ENCODE results near the gene ST6GALNAC4. TPM values are rescaled to one million over a fixed set of nuclear protein-coding genes. Genes with fewer than 3 reads are reported as not detected.

Gene ST6GALNAC4
- total RNA-seq, 1 donor from 2014 or later = 23.5 TPM

DNA sequence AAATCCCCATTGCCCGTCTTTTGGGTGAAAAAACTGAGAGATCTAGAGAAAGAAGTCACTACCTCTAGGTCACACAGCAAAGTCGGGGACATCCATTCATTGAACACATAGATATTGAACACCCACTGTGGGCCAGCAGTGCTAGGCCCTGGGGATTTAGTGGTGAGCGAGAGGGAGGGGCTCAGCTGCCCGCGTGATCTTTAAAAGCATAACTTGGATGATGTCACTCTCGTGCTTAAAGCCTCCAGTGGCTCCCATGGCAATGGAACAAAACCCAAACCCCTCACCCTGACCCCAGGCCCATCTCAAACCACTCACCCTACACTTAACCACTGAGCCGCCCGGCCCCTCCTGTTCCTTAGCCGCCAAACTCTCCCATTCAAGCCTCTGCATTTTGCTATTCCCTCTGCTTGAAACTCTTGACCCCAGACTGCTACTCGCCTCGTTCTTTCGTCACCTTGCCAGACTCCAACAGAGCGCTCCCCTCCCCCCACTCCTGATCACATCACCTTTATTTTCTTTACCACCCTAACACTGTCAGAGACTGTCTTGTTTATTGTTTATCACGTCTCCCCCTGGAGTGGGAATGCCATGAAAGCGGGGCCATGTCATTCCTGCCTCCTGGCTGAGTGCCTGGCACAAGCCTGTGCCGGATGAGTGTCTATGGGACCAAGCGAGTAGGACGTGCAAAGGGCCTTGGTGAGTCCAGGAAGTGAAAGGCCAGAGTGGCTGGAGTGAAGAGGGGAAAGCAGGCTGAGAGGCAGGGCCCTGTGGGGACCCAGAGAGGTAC is 14.4 kb upstream of the ST6GALNAC4 start:
- peak overlapping the region in 2 of 3 donors; percentile 35 to 54 for H3K4me3 ChIP-seq (ENCODE audit: low read length in 3 of 3)
- H3K9me3 ChIP-seq (ENCODE audit: control insufficient read depth in 3 of 3, low read length in 3 of 3) = no peaks in the 10 kb centered on the region
- H3K27ac ChIP-seq (ENCODE audit: low read depth, low read length) = peak overlapping the region; percentile 19
- peaks cover 42 to 55% (median 44%) of the 10 kb centered on the region in 3 donors for H3K27me3 ChIP-seq (ENCODE audit: control insufficient read depth in 3 of 3, insufficient read depth in 3 of 3, low read length in 3 of 3)
- H3K4me1 ChIP-seq (ENCODE audit: control insufficient read depth in 3 of 3, insufficient read depth in 3 of 3, low read length in 3 of 3) = peaks cover 16 to 29% (median 26%) of the 10 kb centered on the region in 3 donors
- H3K9ac ChIP-seq (ENCODE audit: low read depth in 1 of 3, low read length in 3 of 3) = peak overlapping the region in 1 of 3 donors; percentile 32
- H3K36me3 ChIP-seq (ENCODE audit: control insufficient read depth in 3 of 3, insufficient read depth in 3 of 3, low read length in 3 of 3) = peaks cover 0 to 4% (median 2%) of the 10 kb centered on the region in 3 donors

DNA sequence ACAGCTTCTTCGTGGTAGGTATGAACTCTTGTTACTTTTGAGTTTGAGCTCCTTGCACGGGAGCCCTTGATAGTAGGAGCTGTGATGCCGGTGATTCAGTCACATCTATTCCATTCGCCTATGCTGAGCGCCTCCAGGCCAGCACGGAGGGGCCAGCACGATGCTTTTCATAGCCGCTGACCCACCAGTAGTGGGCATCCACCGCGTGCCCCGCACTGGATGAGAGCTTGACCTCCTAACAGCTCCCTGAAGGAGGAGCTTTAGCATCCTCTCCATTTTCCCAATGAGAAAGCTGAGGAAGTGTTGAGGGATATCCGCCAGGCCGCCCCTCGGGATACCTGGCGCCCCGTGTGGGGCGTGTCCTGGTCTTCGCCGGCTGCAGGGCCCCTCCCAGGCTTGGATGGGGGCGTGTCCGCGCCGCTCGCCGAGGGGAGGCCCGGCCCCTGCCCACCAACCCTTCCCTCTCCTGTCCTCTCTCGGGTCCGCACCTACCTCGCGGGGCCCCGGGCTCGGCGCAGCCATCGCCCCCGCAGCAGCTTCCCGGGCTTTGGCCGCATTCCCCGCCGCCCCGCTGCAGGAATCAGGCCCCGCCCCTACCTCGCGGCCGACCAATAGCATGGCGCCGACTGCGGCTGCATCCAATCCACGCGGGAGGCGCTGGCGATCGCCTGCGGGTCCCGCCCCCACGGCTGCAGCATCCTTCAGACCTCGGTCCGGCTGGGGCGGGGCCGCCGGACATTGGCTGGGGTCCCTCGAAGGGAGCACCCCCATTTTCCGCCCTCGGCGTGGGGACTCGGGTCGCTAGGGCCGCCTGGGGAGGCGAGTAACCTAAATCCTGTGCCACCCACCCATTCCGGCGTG is 13.6 kb upstream of the ST6GALNAC4 start, which contains the start of gene PIP5KL1:
PIP5KL1 (minus strand) TSS at position 547 of the 861 bp plus-strand sequence; CDS start at position 522, 25 bp downstream.
- peaks cover 42 to 61% (median 44%) of the 10 kb centered on the region in 3 donors for H3K27me3 ChIP-seq (ENCODE audit: control insufficient read depth in 3 of 3, insufficient read depth in 3 of 3, low read length in 3 of 3)
- H3K36me3 ChIP-seq (ENCODE audit: control insufficient read depth in 3 of 3, insufficient read depth in 3 of 3, low read length in 3 of 3) = peaks cover 0 to 3% (median 2%) of the 10 kb centered on the region in 3 donors
- H3K9ac ChIP-seq (ENCODE audit: low read depth in 1 of 3, low read length in 3 of 3) = peak within 1 kb of the TSS in 1 of 3 donors; percentile 32
- H3K27ac ChIP-seq (ENCODE audit: low read depth, low read length) = peak within 1 kb of the TSS; percentile 19
- H3K4me3 ChIP-seq (ENCODE audit: low read length in 3 of 3) = peak within 1 kb of the TSS in 2 of 3 donors; percentile 54 to 60
- peaks cover 9 to 20% (median 19%) of the 10 kb centered on the region in 3 donors for H3K4me1 ChIP-seq (ENCODE audit: control insufficient read depth in 3 of 3, insufficient read depth in 3 of 3, low read length in 3 of 3)
- H3K9me3 ChIP-seq (ENCODE audit: control insufficient read depth in 3 of 3, low read length in 3 of 3) = no peaks in the 10 kb centered on the region

- peaks cover 44 to 67% (median 47%) of the 10 kb centered on the region in 3 donors for H3K27me3 ChIP-seq (ENCODE audit: control insufficient read depth in 3 of 3, insufficient read depth in 3 of 3, low read length in 3 of 3)
- no peak overlapping the region for H3K27ac ChIP-seq (ENCODE audit: low read depth, low read length)
- no peaks in the 10 kb centered on the region for H3K36me3 ChIP-seq (ENCODE audit: control insufficient read depth in 3 of 3, insufficient read depth in 3 of 3, low read length in 3 of 3)
Observed at GRCh38 chr9:127929625-127929979, 12.8 kb upstream of the ST6GALNAC4 start.

GRCh38 chr9:127928676-127929624 is 12.1 kb upstream of the ST6GALNAC4 start:
- H3K36me3 ChIP-seq (ENCODE audit: control insufficient read depth in 3 of 3, insufficient read depth in 3 of 3, low read length in 3 of 3) = no peaks in the 10 kb centered on the region
- no peaks in the 10 kb centered on the region for H3K9me3 ChIP-seq (ENCODE audit: control insufficient read depth in 3 of 3, low read length in 3 of 3)
- no peak overlapping the region for H3K27ac ChIP-seq (ENCODE audit: low read depth, low read length)
- H3K27me3 ChIP-seq (ENCODE audit: control insufficient read depth in 3 of 3, insufficient read depth in 3 of 3, low read length in 3 of 3) = peaks cover 45 to 69% (median 47%) of the 10 kb centered on the region in 3 donors
- H3K9ac ChIP-seq (ENCODE audit: low read depth in 1 of 3, low read length in 3 of 3) = no peak overlapping the region
- H3K4me3 ChIP-seq (ENCODE audit: low read length in 3 of 3) = no peak overlapping the region
- H3K4me1 ChIP-seq (ENCODE audit: control insufficient read depth in 3 of 3, insufficient read depth in 3 of 3, low read length in 3 of 3) = peaks cover 9 to 19% (median 18%) of the 10 kb centered on the region in 3 donors

More at GRCh38 chr9:127929625-127929979, 12.8 kb upstream of the ST6GALNAC4 start:
- no peaks in the 10 kb centered on the region for H3K9me3 ChIP-seq (ENCODE audit: control insufficient read depth in 3 of 3, low read length in 3 of 3)
- no peak overlapping the region for H3K9ac ChIP-seq (ENCODE audit: low read depth in 1 of 3, low read length in 3 of 3)
- no peak overlapping the region for H3K4me3 ChIP-seq (ENCODE audit: low read length in 3 of 3)
- peaks cover 9 to 19% (median 18%) of the 10 kb centered on the region in 3 donors for H3K4me1 ChIP-seq (ENCODE audit: control insufficient read depth in 3 of 3, insufficient read depth in 3 of 3, low read length in 3 of 3)

DNA sequence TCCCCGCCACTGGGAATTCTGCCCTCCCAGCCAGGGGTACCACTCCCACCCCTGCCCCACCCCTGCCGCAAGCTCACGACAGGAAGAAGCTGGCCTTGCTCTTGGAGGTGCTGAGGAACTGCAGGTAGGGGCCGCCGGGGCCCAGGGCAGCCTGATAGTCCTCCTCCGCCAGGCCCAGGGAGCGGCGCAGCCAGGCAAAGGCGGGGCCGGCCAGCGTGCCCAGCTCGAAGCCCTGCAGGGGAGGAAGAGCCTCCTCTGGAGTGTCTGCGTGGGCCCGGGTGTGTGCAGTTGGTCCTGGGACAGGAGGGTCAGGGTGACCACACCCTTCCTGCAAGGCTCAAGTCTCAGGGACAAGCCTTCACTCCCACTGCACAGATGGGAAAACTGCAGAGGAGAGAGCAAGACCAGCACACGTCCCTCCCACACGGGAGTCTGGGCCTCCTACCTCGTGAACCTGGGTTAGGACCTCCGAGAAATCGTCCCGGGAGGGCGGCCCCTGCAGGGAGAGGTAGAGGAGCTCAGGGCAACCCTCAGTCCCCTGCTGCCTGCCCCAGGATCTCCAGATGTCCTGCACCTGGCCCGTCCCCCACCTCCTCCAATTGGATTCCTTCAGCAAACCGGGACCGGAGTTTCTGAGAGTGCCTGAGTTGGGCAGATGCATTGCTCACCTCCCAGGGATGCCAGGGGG is 11.3 kb upstream of the ST6GALNAC4 start:
- Histone ChIP-seq H3K4me3 (ENCODE audit: low read length in 3 of 3) (no peak overlapping the region), H3K9me3 (ENCODE audit: control insufficient read depth in 3 of 3, low read length in 3 of 3) (no peaks in the 10 kb centered on the region), H3K4me1 (ENCODE audit: control insufficient read depth in 3 of 3, insufficient read depth in 3 of 3, low read length in 3 of 3) (peaks cover 9 to 19% (median 18%) of the 10 kb centered on the region in 3 donors), H3K36me3 (ENCODE audit: control insufficient read depth in 3 of 3, insufficient read depth in 3 of 3, low read length in 3 of 3) (no peaks in the 10 kb centered on the region), H3K9ac (ENCODE audit: low read depth in 1 of 3, low read length in 3 of 3) (no peak overlapping the region), H3K27ac (ENCODE audit: low read depth, low read length) (no peak overlapping the region), H3K27me3 (ENCODE audit: control insufficient read depth in 3 of 3, insufficient read depth in 3 of 3, low read length in 3 of 3) (peaks cover 45 to 71% (median 47%) of the 10 kb centered on the region in 3 donors)

DNA sequence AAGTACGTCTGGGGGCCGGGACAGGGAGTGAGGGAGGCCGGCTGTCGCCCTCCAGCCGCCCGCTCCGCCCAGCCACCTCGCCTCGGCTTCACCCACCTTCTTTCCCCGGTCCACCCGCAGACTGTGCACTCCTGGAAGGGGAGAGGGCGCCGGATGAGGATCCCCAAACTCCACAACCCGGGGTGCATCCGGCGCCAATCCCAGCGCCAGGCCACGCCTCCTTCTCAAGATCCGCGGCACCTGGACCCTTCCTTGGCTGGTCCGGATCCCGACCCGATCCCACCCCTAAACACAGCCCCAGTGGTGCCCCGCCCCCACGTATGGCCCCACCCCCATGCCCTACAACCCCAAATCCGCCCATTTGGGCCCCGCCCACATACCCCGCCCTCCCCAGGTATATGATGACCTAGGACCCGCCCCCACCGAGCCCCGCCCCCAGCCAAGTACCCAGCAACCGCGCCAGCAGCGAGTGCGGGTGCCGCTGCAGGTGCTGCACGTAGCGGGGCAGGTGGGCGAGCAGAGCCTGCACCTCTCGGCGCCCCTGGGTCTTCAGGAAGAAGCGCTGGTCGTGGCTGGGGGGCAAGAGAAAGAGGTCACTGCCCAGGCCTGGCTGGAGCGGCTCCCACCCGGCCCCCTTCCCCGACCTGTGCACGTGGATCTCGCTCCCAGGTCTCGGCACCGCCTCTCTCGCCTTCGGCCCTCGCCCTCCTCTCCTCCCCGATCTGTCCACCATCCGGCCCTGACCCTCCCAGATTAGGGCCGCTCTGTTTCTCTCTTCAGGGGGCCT is 10.6 kb upstream of the ST6GALNAC4 start:
- H3K9me3 ChIP-seq (ENCODE audit: control insufficient read depth in 3 of 3, low read length in 3 of 3) = no peaks in the 10 kb centered on the region
- H3K27ac ChIP-seq (ENCODE audit: low read depth, low read length) = no peak overlapping the region
- peaks cover 9 to 19% (median 18%) of the 10 kb centered on the region in 3 donors for H3K4me1 ChIP-seq (ENCODE audit: control insufficient read depth in 3 of 3, insufficient read depth in 3 of 3, low read length in 3 of 3)
- peak overlapping the region in 1 of 3 donors; percentile 2 for H3K4me3 ChIP-seq (ENCODE audit: low read length in 3 of 3)
- no peak overlapping the region for H3K9ac ChIP-seq (ENCODE audit: low read depth in 1 of 3, low read length in 3 of 3)
- H3K36me3 ChIP-seq (ENCODE audit: control insufficient read depth in 3 of 3, insufficient read depth in 3 of 3, low read length in 3 of 3) = no peaks in the 10 kb centered on the region
- peaks cover 45 to 67% (median 47%) of the 10 kb centered on the region in 3 donors for H3K27me3 ChIP-seq (ENCODE audit: control insufficient read depth in 3 of 3, insufficient read depth in 3 of 3, low read length in 3 of 3)

GRCh38 chr9:127926906-127927200 is 10.0 kb upstream of the ST6GALNAC4 start:
- Histone ChIP-seq H3K4me3 (ENCODE audit: low read length in 3 of 3) (no peak overlapping the region), H3K9ac (ENCODE audit: low read depth in 1 of 3, low read length in 3 of 3) (no peak overlapping the region), H3K36me3 (ENCODE audit: control insufficient read depth in 3 of 3, insufficient read depth in 3 of 3, low read length in 3 of 3) (no peaks in the 10 kb centered on the region), H3K4me1 (ENCODE audit: control insufficient read depth in 3 of 3, insufficient read depth in 3 of 3, low read length in 3 of 3) (peaks cover 11 to 22% (median 21%) of the 10 kb centered on the region in 3 donors), H3K27me3 (ENCODE audit: control insufficient read depth in 3 of 3, insufficient read depth in 3 of 3, low read length in 3 of 3) (peaks cover 45 to 68% (median 47%) of the 10 kb centered on the region in 3 donors), H3K27ac (ENCODE audit: low read depth, low read length) (no peak overlapping the region), H3K9me3 (ENCODE audit: control insufficient read depth in 3 of 3, low read length in 3 of 3) (no peaks in the 10 kb centered on the region)

DNA sequence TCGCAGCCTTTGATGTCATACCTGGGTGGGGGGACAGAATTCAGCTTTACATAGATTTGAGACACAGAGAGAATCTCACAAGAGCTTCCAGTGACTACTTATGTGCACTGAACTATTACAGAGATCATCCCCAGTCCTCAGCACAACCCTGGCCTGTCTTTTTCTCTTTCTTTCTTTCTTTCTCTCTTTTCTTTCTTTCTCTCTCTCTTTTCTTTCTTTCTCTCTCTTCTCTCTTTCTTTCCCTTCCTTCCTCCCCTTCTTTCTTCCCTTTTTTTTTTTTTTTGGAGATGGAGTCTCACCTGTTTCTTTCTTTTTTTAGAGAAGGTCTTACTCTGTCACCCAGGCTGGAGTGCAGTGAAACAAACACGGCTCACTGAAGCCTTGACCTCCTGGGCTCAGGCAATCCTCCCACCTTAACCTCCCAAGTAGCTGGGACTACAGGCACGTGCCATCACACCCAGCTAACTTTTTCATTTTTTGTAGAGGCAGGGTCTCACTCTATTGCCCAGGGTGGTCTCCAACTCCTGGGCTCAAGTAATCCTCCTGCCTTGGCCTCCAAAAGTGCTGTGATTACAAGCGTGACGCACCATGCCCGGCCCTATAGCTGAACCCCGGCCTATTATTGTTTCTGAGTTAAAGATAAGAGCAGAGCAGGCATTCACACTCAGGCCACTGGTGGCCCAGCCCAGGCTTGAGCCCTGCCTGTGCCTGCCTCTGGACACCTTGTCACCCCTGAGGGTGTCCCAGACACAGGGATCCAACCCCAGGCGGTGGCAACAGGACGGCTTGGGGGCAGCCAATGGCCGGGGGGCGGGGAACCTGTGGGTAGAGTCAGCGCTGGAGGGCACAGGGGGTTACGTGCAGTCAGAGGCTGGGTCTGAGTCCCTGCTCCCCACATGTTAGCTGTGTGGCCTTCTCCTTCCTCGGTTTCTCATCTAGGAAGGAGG is 9.4 kb upstream of the ST6GALNAC4 start:
- Histone ChIP-seq H3K4me3 (ENCODE audit: low read length in 3 of 3) (no peak overlapping the region), H3K4me1 (ENCODE audit: control insufficient read depth in 3 of 3, insufficient read depth in 3 of 3, low read length in 3 of 3) (peaks cover 13 to 23% (median 22%) of the 10 kb centered on the region in 3 donors), H3K27ac (ENCODE audit: low read depth, low read length) (no peak overlapping the region), H3K36me3 (ENCODE audit: control insufficient read depth in 3 of 3, insufficient read depth in 3 of 3, low read length in 3 of 3) (no peaks in the 10 kb centered on the region), H3K9ac (ENCODE audit: low read depth in 1 of 3, low read length in 3 of 3) (no peak overlapping the region), H3K27me3 (ENCODE audit: control insufficient read depth in 3 of 3, insufficient read depth in 3 of 3, low read length in 3 of 3) (peaks cover 40 to 65% (median 43%) of the 10 kb centered on the region in 3 donors), H3K9me3 (ENCODE audit: control insufficient read depth in 3 of 3, low read length in 3 of 3) (no peaks in the 10 kb centered on the region)
